Activated CD4-positive, CD25-positive, alpha-beta regulatory T cell (primary cell): ENCODE measurements around the gene GIMAP2.
"Not testable (repeated sequence)": the region's sequence is repeated elsewhere in the genome, so short reads cannot be mapped to it uniquely, and the experiment has no call there.

Experiments
- DNase-seq, 4 experiments: peaks; one replicate each; lab custom pipeline; 2025; lab: John Stamatoyannopoulos, UW

The GIMAP2 gene

DNA sequence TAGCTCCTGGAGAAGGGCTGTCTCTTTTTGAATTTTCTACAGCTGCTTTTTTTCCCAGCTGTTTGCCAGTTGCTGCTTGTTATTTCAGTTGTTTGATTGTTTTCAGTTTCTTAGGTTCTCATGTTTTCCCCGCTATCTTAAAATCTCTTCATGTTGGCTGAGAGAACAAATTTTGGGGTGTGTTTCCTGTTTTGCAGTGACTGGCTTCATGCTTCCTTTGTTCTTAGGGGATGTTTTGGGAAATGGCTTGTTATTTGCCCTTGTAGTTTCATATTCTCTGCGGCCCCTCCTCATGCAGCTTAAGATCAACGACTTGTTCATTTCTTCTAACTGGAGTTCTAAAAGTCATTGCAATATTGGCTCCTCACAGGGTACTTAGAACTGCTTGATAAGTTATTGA is 8.7 kb upstream of the GIMAP2 start:
- not testable (repeated sequence) for DNase-seq

DNA sequence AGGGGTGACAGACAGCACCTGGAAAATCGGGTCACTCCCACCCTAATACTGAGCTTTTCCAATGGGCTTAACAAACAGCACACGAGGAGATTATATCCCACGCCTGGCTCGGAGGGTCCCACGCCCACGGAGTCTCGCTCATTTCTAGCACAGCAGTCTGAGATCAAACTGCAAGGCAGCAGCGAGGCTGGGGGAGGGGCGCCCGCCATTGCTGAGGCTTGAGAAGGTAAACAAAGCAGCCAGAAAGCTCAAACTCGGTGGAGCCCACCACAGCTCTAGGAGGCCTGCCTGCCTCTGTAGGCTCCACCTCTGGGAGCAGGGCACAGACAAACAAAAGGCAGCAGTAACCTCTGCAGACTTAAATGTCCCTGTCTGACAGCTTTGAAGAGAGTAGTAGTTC is 6.9 kb upstream of the GIMAP2 start:
- DNase-seq: not testable (repeated sequence)

DNA sequence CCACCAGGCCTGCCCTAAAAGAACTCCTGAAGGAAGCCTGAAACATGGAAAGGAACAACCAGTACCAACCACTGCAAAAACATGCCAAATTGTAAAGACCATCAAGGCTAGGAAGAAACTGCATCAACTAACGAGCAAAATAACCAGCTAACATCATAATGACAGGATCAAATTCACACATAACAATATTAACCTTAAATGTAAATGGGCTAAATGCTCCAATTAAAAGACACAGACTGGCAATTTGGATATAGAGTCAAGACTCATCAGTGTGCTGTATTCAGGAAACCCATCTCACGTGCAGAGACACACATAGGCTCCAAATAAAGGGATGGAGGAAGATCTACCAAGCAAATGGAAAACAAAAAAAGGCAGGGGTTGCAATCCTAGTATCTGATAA is 5.1 kb upstream of the GIMAP2 start:
- DNase-seq: not testable (repeated sequence)

DNA sequence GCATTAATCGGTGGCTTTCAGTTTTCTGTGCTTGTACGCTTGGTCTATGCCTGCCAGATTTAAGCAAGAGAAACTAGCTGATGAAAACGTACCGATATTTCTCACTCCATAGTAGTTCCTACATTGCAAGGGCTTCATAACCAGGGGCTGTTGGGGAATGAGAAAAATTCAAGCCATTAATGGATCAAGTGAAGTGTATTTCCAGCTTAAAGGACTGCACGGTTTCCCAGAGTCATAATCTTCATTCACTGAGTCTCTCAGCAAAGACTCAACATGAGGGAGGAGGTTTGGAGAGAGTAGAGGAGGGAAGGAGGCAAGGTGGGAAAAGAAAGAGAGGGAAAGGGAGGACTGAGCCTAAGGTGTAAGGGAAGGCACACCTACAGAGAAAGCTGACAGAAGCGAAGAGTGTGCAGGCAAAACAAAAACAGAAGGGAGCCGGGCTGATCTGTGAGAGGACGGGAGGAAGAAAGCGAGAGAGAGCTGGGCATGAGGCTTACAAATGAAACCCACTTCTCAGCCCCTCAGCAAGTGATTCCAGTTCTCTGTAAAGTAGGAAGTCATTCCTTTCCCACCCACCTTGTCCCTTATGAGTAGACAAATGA is 625 bp downstream of the GIMAP2 start:
- no peak for DNase-seq

DNA sequence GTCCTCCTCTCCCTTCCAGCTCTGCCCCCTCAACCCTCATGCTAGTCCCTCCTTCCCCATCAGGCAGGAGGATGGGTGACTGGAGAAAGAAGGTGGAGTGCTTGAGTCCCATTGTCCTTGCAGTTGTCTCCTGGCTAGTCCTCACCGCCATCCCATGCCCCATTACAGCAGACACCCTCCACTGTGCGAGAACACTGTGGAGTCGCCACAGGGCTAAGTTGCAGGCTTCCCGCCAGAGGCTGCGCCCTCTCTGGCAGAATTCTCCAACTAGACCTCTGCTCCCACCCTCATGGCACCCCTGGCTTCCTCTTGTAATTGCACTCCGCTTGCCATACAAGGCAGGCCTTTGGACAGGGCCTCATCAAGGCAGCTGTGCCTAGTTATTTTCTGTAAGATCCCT is 3.1 kb downstream of the GIMAP2 start:
- DNase-seq: no peak

DNA sequence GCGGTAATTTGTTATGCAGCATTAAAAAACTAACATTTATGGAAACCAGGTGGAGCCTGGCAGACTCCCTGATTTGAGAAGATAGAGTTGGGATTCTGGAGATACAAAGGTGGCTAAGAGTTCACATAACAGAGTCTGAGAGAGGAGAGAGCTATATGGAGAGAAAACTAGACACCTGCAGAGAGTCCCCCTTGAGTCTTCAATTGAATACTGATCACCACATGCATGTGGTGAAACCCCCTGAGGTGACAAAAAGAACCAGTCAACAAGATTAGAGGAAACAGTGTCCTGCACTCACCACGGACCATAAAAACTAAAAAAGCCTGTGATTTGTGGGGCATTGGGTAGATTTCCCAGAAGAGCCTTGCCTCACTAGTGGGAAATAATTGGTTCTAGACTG is 10.1 kb downstream of the GIMAP2 start:
- no peak for DNase-seq

DNA sequence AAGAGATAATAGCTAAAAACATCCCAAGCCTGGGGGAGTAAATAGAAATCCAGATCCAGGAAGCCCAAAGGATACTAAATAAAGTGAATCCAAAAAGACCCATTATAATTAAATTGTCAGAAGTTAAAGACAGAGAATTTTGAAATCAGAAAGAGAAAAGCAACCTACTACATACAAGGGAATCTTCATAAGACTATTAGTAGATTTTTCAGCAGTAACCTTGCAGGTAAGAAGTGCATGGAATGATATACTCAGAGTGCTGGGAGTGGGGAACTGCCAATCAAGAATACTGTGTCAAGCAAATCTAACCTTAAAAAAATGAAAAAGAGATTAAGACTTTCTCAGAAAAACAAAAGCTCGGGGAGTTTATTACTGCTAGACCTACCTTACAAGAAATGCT is 17.7 kb downstream of the GIMAP2 start:
- DNase-seq: no peak

DNA sequence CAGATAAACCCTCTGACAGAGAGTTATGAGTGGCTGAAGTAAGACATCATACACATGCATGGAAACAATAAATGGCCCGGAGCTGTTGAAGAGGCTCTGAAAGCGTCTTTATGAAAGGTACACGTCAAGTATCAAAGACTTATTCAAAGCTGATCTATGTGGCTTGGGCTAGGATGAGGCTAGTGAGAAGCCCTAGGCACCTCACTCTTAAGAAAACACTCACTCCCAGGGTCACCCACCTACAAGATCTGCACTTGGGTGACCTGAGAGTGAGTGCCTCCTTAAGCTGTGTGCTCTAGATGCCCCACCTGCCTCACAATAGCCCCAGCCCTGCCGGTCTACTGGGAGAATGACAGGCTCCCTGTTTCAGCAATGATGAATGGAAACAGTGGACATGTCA is 29.8 kb downstream of the GIMAP2 start:
- DNase-seq: no peak

DNA sequence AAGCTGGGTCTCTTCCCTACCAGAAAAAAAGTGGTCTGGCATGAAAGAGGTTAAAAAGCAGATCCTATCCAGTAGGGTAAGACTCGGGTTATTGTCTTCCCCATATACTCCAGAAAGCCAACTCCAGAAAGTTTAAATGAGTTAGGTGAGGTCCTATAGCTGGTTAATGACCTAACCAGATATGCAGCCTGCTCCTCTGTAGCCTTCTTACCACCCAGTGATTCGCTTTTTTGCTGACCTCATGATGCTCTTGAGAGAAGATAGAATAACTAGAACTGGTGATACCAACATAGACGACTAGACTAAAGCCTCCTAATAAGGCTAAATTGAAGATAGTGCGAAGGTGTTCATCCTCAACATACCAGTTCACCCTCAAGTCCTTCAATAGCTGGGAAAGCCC is 30.2 kb downstream of the GIMAP2 start:
- DNase-seq: no peak

DNA sequence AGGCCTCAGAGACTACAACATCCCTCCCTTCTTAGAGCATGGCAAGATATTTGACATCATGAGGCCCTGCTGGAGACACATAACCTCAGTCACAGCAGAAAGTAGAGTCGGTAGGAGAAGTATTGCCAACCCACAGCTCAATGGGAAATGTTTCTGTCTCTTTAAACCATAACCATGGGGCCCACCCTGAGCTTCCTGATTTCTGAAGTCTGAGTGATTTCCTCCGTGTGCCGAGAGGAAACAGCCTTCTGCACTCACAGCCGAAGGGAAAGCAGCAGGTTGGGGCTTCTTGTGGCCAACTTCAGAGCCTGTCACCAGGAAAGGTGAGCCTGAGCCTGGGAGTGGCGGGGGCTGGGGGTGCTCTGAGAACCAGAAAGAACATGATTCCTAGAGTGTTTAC is 30.9 kb downstream of the GIMAP2 start, which contains the start of gene GIMAP1:
GIMAP1 (plus strand) TSS at position 246 of the 400 bp plus-strand sequence. CDS start 2,435 bp downstream, outside the sequence.
- DNase-seq: peak in 1 of 4 experiments; percentile 23

DNA sequence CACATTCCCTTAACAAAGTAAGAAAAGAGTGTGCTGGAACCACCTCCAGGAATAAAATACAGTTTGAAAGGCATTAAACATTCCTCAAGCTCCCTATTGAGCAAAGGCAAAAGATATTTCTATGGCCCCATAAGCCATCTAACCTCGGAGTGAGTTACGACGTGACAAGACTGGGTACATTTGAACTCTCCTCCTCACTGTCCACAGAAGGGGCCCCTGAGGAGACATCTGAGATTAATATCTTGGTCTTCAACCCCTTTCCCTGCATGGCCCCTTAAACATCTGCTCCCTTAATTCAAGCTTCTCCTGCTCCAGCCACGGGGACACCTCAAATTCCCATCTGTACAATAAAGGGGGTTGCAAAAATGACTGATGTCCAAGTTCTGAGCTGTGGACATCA is 31.4 kb downstream of the GIMAP2 start:
- no peak for DNase-seq

DNA sequence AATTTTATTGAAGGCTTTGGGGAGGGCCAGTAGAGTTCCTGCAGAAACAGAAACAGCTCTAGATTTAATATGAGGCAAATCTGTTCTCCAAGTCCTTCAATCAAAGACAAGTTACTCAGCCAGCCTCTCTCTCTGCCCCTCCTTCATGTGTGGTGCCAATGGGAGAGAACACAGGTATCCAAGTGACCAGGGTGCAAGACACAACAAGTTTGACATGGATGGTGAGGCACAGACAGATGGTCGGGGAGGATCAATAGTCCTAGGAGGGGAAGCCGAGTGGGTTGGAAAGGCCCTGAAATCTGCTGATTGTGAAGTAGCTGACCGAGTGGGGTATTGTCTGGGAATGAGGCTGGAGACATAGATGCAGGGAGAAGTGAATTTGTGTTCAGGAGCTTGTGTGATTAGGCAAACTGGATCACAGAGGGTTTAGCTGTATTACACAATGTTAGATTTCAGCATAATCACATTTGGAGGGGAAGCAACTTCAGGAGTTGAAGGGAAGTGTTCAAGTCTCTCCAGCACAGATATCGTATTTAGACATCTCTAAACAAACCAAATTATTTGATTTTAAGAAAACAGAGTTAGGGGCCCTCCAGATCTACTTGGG is 32.4 kb downstream of the GIMAP2 start:
- no peak for DNase-seq

DNA sequence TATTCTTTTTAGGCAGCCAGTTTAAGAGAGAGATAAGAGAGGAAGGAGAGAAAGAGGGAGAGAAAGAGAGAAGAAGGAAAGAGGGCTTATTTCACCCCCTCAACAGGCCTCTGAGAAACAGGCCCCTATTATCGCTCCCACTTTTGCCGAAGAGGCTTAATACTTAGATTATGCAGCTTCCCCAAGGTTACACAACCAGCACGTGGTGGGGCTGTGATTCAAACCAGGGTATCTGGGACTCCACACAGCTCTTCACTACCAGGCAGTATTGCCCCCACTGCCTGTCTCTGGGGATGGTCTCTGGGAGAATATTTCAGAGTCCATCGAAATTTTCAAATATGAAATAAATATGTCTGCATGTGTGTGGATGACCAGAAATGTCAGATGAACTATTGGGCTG is 33.9 kb downstream of the GIMAP2 start:
- DNase-seq: no peak

DNA sequence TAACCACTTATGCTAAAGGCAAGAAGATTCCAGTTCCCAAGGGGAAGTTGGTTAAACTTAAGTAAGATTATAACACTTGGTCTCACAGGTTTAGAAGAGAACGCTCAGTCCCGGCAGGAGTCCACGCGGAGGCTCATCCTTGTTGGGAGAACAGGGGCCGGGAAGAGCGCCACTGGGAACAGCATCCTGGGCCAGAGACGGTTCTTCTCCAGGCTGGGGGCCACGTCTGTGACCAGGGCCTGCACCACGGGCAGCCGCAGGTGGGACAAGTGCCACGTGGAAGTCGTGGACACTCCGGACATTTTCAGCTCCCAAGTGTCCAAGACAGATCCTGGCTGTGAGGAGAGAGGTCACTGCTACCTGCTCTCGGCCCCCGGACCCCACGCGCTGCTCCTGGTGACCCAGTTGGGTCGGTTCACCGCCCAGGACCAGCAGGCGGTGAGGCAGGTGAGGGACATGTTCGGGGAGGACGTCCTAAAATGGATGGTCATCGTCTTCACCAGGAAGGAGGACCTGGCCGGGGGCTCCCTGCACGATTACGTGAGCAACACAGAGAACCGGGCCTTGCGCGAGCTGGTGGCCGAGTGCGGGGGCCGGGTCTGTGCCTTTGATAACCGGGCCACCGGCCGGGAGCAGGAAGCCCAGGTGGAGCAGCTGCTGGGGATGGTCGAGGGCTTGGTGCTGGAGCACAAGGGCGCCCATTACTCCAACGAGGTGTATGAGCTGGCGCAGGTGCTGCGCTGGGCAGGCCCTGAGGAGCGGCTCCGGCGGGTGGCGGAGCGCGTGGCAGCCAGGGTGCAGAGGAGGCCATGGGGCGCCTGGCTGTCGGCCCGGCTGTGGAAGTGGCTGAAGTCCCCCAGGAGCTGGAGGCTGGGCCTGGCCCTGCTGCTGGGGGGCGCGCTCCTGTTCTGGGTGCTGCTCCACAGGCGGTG is 34.7 kb downstream of the GIMAP2 start:
- no peak for DNase-seq

DNA sequence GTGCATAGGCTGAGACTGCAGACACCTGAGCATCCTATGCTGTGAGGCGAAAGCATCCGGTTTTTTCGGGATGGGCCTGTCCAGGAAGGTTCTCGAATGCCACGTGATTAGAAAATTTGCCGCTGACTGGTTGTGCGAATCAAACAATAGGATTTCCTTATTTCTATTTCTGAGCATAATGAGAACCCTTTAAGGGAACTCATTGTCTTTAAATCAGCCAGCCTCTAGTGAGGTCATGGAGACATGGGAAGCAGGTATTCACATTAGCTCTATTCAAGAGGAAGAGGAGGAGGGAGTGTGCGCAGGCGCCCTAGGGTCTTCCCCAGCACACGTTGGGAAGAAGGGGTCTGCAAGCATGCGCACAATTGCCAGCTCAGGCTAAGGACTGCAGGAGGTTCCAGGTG is 36.5 kb downstream of the GIMAP2 start:
- DNase-seq: no peak

DNA sequence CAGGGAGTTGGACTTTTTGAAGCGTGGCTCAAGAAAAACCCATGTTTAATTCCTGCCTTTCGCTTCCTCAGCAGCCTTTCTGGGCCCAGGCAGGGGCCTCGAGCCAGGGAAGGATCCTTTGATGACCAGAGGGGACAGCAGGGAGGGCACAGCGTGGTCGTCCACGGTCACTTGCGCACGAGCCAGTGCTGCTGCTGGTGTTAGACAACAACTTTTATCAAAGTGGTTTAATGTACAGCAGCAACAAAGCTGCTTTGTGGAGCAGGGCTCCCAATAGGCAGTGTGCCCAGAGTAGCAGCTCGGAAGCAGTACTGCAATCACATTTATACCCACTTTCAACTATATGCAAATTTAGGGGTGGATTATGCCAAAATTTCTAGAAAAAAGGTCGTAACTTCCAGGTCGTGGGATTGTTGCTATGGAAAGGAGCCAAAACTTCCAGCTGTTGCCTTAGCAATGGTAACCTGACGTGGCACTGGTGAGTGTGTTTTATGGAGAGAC is 37.0 kb downstream of the GIMAP2 start:
- DNase-seq: no peak

DNA sequence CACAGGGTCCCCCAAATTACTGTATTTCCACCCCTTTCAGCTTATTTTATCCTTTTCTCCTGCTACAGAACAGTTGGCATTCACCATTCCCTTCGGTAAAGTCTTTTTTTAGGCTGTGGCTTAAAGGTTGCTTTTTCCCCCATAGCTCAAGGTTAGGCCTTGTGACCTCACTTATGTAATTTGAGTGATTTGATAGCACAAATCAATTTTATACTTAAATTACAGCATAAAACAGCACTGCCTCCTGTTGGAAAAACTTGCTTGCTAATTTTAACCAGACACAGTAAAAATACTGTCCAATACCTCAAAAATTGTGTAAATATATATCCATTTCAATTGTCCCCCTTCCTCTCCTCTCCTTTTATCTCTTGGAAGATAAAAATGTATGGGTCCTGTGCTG is 38.0 kb downstream of the GIMAP2 start:
- DNase-seq: no peak

DNA sequence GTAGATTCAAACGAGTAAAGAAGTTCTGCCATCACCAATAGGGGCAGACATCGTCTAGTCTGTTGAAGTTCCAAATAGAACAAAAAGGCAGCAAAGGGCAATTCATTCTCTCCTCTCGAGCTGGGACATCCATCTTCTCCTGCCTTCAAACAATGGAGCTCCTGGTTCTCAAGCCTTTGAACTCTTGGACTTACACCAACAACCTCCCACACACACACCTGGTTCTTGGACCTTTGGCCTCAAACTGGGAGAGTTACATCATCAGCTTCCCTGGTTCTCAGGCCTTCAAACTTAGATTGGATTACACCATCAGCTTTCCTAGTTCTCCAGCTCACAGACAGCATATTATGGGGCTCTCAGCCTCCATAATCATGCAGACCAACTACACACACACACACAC is 41.9 kb downstream of the GIMAP2 start:
- DNase-seq: no peak

DNA sequence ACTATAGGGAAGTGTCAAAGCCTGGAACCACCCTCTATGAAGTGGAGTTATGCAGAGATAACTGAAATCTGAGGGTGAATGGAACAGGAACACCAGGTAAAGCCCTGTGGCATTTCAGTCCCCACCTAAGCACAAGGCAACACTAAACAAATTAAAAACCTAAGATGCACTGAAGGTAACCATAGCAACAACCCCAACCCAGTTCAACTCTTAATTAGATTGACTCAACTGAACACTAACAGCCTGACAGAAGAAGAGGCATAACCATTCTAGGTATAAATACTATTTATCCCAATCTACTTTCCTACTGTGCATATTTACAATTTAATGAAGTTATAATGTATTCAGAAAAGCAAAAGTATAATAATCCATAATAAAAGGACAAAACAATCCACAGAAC is 42.5 kb downstream of the GIMAP2 start:
- no peak for DNase-seq

DNA sequence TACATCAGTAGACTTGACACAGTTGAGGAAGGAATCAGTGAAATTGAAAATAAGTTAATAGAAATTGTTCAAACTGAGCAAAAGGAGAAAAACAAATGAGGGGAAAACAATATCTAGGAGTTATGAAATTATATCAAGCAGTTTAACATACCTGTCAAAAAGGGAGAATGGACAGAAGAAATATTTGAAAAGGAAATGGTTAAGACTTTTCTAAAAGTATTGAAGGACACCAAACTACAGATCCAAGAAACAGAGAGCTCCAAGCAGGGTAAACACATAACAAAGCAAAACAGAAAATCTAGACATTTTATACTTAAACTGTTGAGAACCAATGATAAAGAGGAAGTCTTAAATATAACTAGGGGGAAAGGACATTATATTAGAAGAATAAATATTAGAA is 43.1 kb downstream of the GIMAP2 start:
- DNase-seq: no peak

DNA sequence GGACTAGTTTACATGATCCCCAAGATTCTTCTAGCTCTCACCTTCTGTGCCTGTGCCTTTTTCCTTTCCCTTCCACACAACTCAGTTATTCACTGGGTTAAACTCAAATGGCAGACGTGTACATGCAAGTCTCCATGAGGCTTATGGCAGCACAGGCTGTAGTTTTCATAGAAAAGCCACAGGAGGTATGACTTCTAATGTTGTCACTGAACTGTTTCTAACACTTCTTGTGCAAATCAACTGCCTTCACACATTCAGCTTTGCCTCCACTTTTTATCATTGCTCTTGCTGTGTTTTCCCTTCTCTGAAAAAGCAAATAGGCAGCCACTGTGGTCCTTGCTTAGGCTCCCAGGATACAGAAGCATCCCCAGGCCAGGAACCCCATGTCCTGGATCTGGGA is 46.4 kb downstream of the GIMAP2 start:
- no peak for DNase-seq

DNA sequence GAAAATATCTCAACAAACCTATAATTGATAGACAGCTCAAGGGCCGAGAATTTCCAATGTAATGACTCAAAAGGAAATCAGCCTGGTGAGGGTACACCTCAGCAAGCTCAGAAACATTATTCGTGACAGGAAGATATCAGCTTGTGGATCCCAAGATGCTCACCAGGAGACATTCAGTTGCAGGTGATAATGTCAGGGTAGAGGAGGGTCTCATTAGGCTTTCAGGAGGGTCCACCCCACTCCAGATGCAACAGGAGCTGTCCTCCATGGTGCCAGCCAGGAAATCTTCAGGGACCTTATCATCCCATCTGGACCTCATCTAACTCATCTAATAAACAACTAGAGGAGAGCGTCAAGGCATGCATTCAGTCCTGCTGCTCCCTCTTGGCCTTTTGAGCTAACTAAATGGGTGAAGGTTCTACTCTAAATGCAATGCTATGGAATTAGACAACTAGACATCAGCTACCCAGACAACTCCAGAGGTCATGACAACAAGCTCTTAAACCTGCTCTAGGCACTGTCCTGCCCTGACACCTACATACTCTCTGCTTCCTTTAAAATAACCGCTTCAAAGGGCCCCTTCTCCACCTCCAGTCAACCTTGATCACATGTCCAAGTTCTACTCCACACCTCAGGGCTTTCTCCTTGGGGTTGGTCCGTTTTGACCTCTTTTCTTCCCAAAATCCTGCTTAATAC is 47.4 kb downstream of the GIMAP2 start:
- DNase-seq: no peak
